MCF 10A (cell line): ENCODE results near the gene CREBRF. TPM values are rescaled to one million over a fixed set of nuclear protein-coding genes. Genes with fewer than 3 reads are reported as not detected.
A peak's percentile ranks its signal among the peaks of the same experiment; 100 is the strongest.

ENCODE experiments used
- BruUV-seq: library from RNA; stranded (reverse); fragments of 400-500 nt; replicated peaks from 2 replicates; lab custom pipeline; 2021; lab: Mats Ljungman, UMichigan
- CTCF ChIA-PET: fragments of 300-600 bp; sonication (Branson Sonifier 250); formaldehyde crosslinking; extraction: SDS; loops from one replicate; lab custom pipeline; 2021; ENCODE audit warnings: antibody characterized with exemption, inconsistent platforms; lab: Yijun Ruan, JAX
- POLR2A ChIA-PET: fragments of 300-600, 350-650 bp; sonication (Branson Sonifier 250); formaldehyde crosslinking; extraction: SDS; loops from one replicate; lab custom pipeline; 2020; ENCODE audit warnings: antibody characterized with exemption, inconsistent platforms; lab: Yijun Ruan, JAX
- DNase-seq: peaks from one replicate; pipeline ENCODE4 v3.0.0-alpha.2; 2018; ENCODE audit not compliant: unreplicated experiment
- H3K27ac Mint-ChIP-seq: one replicate; pipeline ENCODE4 v1.8.0; 2022; ENCODE audit warnings: mild to moderate bottlenecking, low read depth, mixed read lengths; ENCODE audit not compliant: unreplicated experiment
- H3K27me3 Mint-ChIP-seq: one replicate; pipeline ENCODE4 v1.8.0; 2022; ENCODE audit warnings: mixed read lengths; ENCODE audit not compliant: insufficient read depth, unreplicated experiment
- H3K36me3 Mint-ChIP-seq: one replicate; pipeline ENCODE4 v1.8.0; 2022; ENCODE audit warnings: mild to moderate bottlenecking, moderate library complexity, mixed read lengths; ENCODE audit not compliant: insufficient read depth, unreplicated experiment
- H3K4me1 Mint-ChIP-seq: one replicate; pipeline ENCODE4 v1.8.0; 2022; ENCODE audit warnings: mixed read lengths; ENCODE audit not compliant: insufficient read depth, unreplicated experiment
- H3K4me3 Mint-ChIP-seq: one replicate; pipeline ENCODE4 v1.8.0; 2022; ENCODE audit warnings: mild to moderate bottlenecking, moderate library complexity, mixed read lengths; ENCODE audit not compliant: unreplicated experiment
- H3K9me3 Mint-ChIP-seq: one replicate; pipeline ENCODE4 v1.8.0; 2022; ENCODE audit warnings: mixed read lengths; ENCODE audit not compliant: unreplicated experiment
- CTCF ChIP-seq: fragments of 200-600 bp; IDR thresholded peaks from one replicate; pipeline ENCODE4 v1.8.0; 2022; ENCODE audit warnings: antibody characterized with exemption, mild to moderate bottlenecking; ENCODE audit not compliant: unreplicated experiment
- intact Hi-C: fragments of 100-400 bp; cut with micrococcal nuclease; formaldehyde crosslinking; loops from 2 replicates; pipeline ENCODE4 v1.14.1; 2022
- total RNA-seq: library from RNA; stranded (reverse); gene quantifications from 2 replicates; pipeline ENCODE4 v1.2.3, GENCODE V29; 2022

CREBRF gene
- total RNA-seq, 1 experiment from 2014 or later = 16.2 TPM

- ChIA-PET CTCF (no interaction called here), POLR2A (interaction anchor here (0.7 kb wide), 1 partner anchor 31 kb away, joined by 3 read pairs; no protein-coding TSS in a partner anchor)
- Mint-ChIP-seq H3K27me3 (no peaks in the 10 kb centered on the region), H3K27ac (no peak overlapping the region), H3K4me3 (no peak overlapping the region), H3K9me3 (no peaks in the 10 kb centered on the region), H3K36me3 (peaks cover 70% of the 10 kb centered on the region), H3K4me1 (peaks cover 18% of the 10 kb centered on the region)
- BruUV-seq = no TSS peak
- TF ChIP-seq CTCF = no peak
- intact Hi-C loops = no loop called here
- no peak for DNase-seq
Measured at GRCh38 chr5:173089581-173089980, 33.4 kb downstream of the CREBRF start.

DNA sequence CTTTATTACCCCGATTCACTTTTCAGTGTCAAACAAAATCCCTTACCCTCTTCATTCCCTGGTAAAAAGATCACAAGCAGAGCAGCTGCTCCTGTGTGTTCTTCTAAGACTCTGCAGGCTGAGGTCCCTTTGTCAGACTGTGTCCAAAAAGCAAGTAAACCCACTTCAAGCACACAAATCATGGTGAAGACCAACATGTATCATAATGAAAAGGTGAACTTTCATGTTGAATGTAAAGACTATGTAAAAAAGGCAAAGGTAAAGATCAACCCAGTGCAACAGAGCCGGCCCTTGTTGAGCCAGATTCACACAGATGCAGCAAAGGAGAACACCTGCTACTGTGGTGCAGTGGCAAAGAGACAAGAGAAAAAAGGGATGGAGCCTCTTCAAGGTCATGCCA is 34.5 kb downstream of the CREBRF start:
- no peak for DNase-seq
- no peak for TF ChIP-seq CTCF
- Mint-ChIP-seq H3K27ac (no peak overlapping the region), H3K36me3 (peaks cover 60% of the 10 kb centered on the region), H3K4me1 (peaks cover 19% of the 10 kb centered on the region), H3K27me3 (no peaks in the 10 kb centered on the region), H3K9me3 (no peaks in the 10 kb centered on the region), H3K4me3 (no peak overlapping the region)
- BruUV-seq = TSS peak; percentile 58
- ChIA-PET POLR2A (interaction anchor here (0.8 to 2.1 kb wide), 3 partner anchors 9 to 108 kb away, joined by 3 to 10 read pairs (median 4); partner anchors contain the start of gene ATP6V0E1), CTCF (interaction anchor here (0.6 kb wide), 1 partner anchor 1656 kb away, joined by 3 read pairs; no protein-coding TSS in a partner anchor)
- intact Hi-C loops = no loop called here

- POLR2A ChIA-PET = interaction anchor here (0.6 to 2.1 kb wide), 3 partner anchors 19 to 108 kb away, joined by 3 to 10 read pairs (median 4); partner anchors contain the start of gene ATP6V0E1
- Mint-ChIP-seq H3K9me3 (no peaks in the 10 kb centered on the region), H3K4me1 (peaks cover 19% of the 10 kb centered on the region), H3K4me3 (no peak overlapping the region), H3K36me3 (peaks cover 46% of the 10 kb centered on the region), H3K27ac (no peak overlapping the region), H3K27me3 (no peaks in the 10 kb centered on the region)
- no TSS peak for BruUV-seq
- no peak for DNase-seq
- no peak for TF ChIP-seq CTCF
- intact Hi-C loops = no loop called here
- CTCF ChIA-PET = no interaction called here
Measured at GRCh38 chr5:173091981-173092380, 35.8 kb downstream of the CREBRF start.

GRCh38 chr5:173093606-173094005 is 37.5 kb downstream of the CREBRF start:
- no peak for TF ChIP-seq CTCF
- peak; percentile 45 for DNase-seq
- BruUV-seq = no TSS peak
- POLR2A ChIA-PET = interaction anchor here (0.5 to 3.2 kb wide), 5 partner anchors 12 to 110 kb away, joined by 3 to 9 read pairs (median 4); partner anchors contain the start of gene ATP6V0E1
- Mint-ChIP-seq H3K27me3 (no peaks in the 10 kb centered on the region), H3K9me3 (no peaks in the 10 kb centered on the region), H3K27ac (no peak overlapping the region), H3K36me3 (peaks cover 31% of the 10 kb centered on the region), H3K4me1 (peaks cover 23% of the 10 kb centered on the region), H3K4me3 (no peak overlapping the region)
- CTCF ChIA-PET = no interaction called here
- intact Hi-C loops = no loop called here
